ENCODE results near the gene COX4I1. TPM values are rescaled to one million over a fixed set of nuclear protein-coding genes. Genes with fewer than 3 reads are reported as not detected.

COX4I1 gene
- total RNA-seq, 1 donor from 2014 or later: 591 TPM

DNA sequence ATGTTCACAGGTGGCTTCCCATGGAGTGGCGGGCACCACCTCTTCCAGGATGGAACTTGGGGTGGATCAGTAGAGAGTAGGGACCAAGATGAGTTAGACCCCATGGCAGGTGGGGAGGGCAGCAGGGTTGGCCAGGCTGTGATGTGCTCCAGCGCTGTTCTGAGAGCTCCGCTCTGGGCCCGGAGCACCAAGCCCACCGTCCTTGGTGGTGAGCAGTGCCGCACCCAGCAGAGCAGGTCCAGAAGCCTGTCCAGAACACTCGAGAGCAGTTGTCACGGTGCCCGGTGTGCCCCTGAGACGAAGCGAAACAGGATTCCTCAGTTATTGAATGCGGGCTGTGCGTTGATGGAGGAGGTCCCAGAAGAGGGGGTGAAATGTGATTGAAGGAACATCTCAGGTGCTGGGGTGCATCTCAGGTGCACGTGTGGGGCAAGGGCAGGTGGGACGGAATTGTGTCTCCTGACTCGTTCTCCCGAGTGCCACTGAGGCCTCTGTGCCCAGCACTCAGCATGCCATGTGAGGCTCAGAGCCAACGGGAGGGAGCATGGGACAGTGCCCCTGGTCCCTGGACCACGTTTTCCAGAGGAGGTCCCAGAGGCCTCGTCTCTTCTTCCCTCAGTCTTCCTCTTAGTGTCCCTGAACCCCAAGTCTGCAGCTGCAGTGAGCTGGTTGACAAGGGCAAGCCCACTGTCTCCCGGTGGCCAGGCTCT lies 39.5 kb downstream of the COX4I1 start:
- TF ChIP-seq, protein P1, sequence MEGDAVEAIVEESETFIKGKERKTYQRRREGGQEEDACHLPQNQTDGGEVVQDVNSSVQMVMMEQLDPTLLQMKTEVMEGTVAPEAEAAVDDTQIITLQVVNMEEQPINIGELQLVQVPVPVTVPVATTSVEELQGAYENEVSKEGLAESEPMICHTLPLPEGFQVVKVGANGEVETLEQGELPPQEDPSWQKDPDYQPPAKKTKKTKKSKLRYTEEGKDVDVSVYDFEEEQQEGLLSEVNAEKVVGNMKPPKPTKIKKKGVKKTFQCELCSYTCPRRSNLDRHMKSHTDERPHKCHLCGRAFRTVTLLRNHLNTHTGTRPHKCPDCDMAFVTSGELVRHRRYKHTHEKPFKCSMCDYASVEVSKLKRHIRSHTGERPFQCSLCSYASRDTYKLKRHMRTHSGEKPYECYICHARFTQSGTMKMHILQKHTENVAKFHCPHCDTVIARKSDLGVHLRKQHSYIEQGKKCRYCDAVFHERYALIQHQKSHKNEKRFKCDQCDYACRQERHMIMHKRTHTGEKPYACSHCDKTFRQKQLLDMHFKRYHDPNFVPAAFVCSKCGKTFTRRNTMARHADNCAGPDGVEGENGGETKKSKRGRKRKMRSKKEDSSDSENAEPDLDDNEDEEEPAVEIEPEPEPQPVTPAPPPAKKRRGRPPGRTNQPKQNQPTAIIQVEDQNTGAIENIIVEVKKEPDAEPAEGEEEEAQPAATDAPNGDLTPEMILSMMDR (IDR thresholded peaks at IDR 0.05; ENCODE audit: insufficient read depth, low read length, severe bottlenecking): no peak
- Histone ChIP-seq H3K4me3 (ENCODE audit: low read depth, low read length) (no peak overlapping the region), H3K36me3 (ENCODE audit: control insufficient read depth, insufficient read depth, low read length) (no peaks in the 10 kb centered on the region), H3K27me3 (ENCODE audit: control insufficient read depth, insufficient read depth, low read length) (peaks cover 1% of the 10 kb centered on the region)
- FAIRE-seq (no peak), DNase-seq (ENCODE audit: low read depth) (no peak)

DNA sequence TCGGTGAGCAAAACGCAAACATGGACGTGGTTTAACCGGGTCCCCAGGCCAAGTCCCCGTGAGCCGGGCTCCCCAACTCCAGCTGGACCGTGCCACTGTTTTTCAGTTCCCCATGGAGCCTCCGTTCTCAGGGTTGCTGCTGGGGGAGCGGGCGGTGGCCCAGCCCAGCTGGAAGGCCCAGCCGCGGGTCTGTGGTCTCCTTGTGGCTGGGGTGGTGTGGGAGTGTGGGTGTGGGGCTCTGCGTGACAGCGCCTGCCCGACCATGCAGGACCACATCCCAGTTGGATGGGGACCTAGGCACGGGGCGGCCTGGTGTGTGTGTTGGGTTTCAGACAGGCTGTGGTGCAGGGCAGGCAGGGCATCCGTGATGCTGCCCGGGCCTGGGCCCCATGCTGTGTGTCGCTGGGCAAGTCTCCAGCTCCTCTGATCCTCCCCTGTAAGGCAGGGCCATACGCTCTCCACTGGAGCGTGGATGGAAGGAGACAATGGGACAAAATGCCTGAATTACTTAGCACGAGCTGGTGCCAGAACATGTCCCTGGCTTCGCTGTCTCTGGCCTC lies 40.3 kb downstream of the COX4I1 start:
- no peak for FAIRE-seq
- H3K27me3 ChIP-seq (ENCODE audit: control insufficient read depth, insufficient read depth, low read length): peaks cover 1% of the 10 kb centered on the region

DNA sequence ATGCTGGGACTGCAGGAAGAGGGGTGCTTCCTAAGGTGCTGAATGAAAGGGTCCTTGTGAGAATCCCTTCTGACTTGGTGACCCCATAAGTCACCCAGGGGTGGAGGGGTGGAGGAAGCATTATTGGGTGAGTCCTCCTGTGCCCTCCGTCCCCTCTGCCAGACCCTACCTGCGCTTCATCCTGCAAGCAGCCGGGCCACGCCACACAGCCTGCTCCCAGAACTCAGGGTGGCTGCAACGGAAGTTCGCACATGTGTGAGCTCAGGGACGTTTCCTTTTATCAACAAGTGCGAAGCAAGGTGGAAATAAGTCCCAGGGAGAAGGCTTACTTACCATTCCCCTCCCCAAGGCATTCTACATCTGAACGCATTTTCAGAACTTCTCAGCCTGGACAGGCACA lies 40.9 kb downstream of the COX4I1 start:
- TF ChIP-seq, protein P1 (IDR thresholded peaks at IDR 0.05; ENCODE audit: insufficient read depth, low read length, severe bottlenecking): no peak
- no peaks in the 10 kb centered on the region for H3K36me3 ChIP-seq (ENCODE audit: control insufficient read depth, insufficient read depth, low read length)
- FAIRE-seq: no peak
- no peak for DNase-seq (ENCODE audit: low read depth)
- H3K4me3 ChIP-seq (ENCODE audit: low read depth, low read length): no peak overlapping the region
- peaks cover 5% of the 10 kb centered on the region for H3K27me3 ChIP-seq (ENCODE audit: control insufficient read depth, insufficient read depth, low read length)

More for the DNA sequence above, 40.3 kb downstream of the COX4I1 start:
- Histone ChIP-seq H3K36me3 (ENCODE audit: control insufficient read depth, insufficient read depth, low read length) (no peaks in the 10 kb centered on the region), H3K4me3 (ENCODE audit: low read depth, low read length) (no peak overlapping the region)
- TF ChIP-seq, protein P1 (IDR thresholded peaks at IDR 0.05; ENCODE audit: insufficient read depth, low read length, severe bottlenecking): no peak
- no peak for DNase-seq (ENCODE audit: low read depth)

DNA sequence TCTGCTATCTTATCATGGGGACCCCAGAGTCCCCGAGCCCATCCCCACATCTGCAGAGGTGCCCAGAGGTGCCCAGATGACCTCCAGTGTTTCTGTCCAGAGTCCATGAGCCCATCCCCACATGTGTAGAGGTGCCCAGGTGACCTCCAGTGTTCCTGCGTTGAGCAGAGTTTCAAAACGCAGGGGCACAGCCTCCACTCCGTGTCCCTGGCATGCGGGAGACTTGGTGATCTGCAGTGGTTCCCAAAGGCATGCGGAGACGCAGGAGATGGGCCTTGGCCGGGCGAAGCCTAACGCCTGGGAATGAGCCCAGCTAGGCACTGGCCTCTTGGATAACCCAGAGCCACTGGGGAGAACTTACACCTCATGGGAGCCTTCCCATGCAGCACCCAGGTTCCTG lies 41.3 kb downstream of the COX4I1 start:
- no peak overlapping the region for H3K4me3 ChIP-seq (ENCODE audit: low read depth, low read length)
- TF ChIP-seq, protein P1 (IDR thresholded peaks at IDR 0.05; ENCODE audit: insufficient read depth, low read length, severe bottlenecking): no peak
- H3K27me3 ChIP-seq (ENCODE audit: control insufficient read depth, insufficient read depth, low read length): peaks cover 5% of the 10 kb centered on the region
- FAIRE-seq (no peak), DNase-seq (ENCODE audit: low read depth) (no peak)
- H3K36me3 ChIP-seq (ENCODE audit: control insufficient read depth, insufficient read depth, low read length): no peaks in the 10 kb centered on the region

DNA sequence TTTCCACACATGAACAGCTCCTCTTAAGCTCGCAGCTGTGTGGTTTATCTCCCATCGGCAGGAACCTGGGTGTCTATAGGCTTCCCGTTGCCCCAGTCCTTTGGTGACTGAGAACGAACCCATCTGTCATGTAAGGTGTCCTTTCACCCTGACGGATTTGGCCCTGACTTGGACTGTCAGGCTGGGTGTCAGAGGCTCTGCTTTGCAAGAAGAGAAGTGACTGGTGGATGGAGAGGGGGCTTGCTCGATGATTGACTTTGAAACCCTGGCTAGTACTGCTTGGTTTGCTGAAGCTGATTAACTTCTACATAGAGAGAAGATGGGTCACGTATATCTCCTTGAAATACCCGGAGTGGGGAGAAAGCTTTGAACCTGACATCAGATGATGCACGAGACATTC lies 42.9 kb downstream of the COX4I1 start:
- FAIRE-seq: no peak
- no peak overlapping the region for H3K4me3 ChIP-seq (ENCODE audit: low read depth, low read length)
- no peak for DNase-seq (ENCODE audit: low read depth)
- H3K27me3 ChIP-seq (ENCODE audit: control insufficient read depth, insufficient read depth, low read length): peaks cover 3% of the 10 kb centered on the region
- TF ChIP-seq, protein P1 (IDR thresholded peaks at IDR 0.05; ENCODE audit: insufficient read depth, low read length, severe bottlenecking): no peak
- H3K36me3 ChIP-seq (ENCODE audit: control insufficient read depth, insufficient read depth, low read length): no peaks in the 10 kb centered on the region
